ENCODE measurements around the gene ATP6V0D1. TPM values are rescaled to one million over a fixed set of nuclear protein-coding genes. Genes with fewer than 3 reads are reported as not detected.

Gene ATP6V0D1
- total RNA-seq, 3 donors from 2014 or later, result 152 to 253 (median 228) TPM

DNA sequence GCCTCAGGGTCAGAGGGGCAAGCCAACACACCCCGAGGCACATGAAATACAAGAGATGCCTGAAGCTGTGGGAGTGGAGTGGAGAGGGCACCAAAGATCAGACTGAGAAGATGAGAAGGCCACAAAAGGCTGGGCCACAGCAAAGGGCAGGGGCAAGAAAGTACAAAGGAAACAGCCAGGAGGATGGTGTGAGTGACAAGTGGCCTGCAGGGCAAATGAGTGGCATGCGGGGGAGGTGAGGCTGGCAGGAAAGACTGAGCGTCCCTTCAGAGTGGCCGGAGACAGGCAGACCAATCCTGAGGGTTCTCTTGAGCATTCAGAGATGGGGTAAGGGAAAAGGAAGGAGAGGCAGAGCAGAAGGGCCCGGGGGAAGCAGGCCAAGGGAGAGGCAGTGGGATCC is 26.9 kb downstream of the ATP6V0D1 start:
- TF ChIP-seq, protein P1, sequence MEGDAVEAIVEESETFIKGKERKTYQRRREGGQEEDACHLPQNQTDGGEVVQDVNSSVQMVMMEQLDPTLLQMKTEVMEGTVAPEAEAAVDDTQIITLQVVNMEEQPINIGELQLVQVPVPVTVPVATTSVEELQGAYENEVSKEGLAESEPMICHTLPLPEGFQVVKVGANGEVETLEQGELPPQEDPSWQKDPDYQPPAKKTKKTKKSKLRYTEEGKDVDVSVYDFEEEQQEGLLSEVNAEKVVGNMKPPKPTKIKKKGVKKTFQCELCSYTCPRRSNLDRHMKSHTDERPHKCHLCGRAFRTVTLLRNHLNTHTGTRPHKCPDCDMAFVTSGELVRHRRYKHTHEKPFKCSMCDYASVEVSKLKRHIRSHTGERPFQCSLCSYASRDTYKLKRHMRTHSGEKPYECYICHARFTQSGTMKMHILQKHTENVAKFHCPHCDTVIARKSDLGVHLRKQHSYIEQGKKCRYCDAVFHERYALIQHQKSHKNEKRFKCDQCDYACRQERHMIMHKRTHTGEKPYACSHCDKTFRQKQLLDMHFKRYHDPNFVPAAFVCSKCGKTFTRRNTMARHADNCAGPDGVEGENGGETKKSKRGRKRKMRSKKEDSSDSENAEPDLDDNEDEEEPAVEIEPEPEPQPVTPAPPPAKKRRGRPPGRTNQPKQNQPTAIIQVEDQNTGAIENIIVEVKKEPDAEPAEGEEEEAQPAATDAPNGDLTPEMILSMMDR (IDR thresholded peaks at IDR 0.05), result no peak
- peaks cover 78% of the 10 kb centered on the region for H3K4me1 ChIP-seq (ENCODE audit: low read depth)
- intact Hi-C loops (cut with DNase I, micrococcal nuclease), result no loop called here

DNA sequence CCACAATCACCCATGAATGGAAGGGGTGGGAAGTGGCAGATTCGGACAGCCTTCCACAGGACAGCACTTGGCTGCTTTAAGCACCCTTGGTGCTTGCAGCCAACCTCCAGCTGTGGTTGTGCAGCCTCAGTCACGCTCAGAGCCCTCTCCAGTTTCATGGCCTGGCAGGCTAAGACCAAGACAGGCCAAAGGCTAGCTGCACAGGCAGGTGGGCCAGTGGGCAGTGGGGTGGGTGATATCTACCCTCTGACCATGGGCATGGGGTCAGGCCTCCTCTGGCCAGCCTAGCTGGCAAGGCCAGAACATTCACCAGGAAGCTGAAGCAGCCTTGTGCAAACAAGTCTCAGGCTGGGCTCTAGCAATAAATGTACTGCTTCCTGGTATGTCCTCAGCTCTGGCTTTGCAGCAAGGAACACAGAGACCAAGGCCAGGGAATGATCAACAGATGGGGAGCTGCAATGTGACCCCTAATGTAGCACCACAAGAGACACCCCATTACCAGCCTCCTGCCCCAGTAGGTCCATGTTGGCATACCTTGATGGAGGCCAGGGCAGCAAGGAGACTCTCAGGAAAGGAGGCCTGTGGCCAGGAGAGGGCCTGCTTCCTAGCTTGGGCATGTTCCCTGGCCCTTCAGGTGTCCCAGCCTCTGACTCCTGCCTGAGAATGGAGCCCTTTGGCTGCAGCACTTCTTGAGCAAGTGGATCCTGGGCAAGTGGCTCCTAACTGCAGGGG is 29.1 kb downstream of the ATP6V0D1 start:
- H3K4me3 ChIP-seq, result no peak overlapping the region
- ATAC-seq (peak; percentile 78), DNase-seq (peak in 2 of 3 donors; percentile 64 to 66)
- no peaks in the 10 kb centered on the region for H3K36me3 ChIP-seq (ENCODE audit: low read depth)
- intact Hi-C loops (cut with DNase I, micrococcal nuclease), result no loop called here
- H3K4me1 ChIP-seq (ENCODE audit: low read depth), result peaks cover 80% of the 10 kb centered on the region
- TF ChIP-seq, protein P1 (IDR thresholded peaks at IDR 0.05), result no peak
- no peaks in the 10 kb centered on the region for H3K9me3 ChIP-seq

More for the DNA sequence above, 26.9 kb downstream of the ATP6V0D1 start:
- Histone ChIP-seq H3K4me3 (no peak overlapping the region), H3K9me3 (no peaks in the 10 kb centered on the region), H3K36me3 (ENCODE audit: low read depth) (no peaks in the 10 kb centered on the region)
- peak in 2 of 3 donors; percentile 23 to 31 for DNase-seq
- no peak for ATAC-seq

DNA sequence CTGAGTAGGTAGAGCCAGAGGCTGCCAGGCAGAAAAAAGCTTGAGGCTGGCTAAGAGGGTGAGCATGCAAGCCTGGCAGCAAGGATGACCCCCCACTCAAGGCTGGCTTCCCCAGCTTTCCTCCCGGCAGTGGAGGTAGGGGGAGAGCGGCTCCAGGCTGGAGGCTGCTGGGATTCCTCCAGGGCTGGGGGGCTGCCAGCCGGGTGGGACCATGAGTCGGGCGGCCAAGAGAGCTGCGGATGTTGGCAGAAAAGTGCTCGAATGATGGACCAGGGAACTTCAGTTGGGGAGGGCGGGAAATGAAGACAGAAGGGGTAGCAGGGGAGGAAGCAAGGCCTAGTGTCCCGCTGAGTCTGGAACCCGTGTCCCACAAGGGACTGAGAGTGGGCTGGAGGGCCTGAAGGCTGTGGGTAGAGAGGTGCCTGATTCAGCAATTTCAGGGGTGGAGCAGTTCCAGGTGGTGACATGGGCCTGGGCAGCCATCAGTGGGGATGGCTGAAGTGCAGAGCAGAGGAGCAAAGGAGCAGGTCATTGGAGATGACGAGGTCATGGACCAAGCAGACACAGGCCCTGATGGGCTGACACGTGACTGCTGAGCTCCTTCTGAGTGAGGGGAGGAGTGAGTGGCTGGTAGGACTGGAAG is 29.8 kb downstream of the ATP6V0D1 start:
- ATAC-seq, result no peak
- intact Hi-C loops (cut with DNase I, micrococcal nuclease), result no loop called here
- TF ChIP-seq, protein P1 (IDR thresholded peaks at IDR 0.05), result no peak
- Histone ChIP-seq H3K36me3 (ENCODE audit: low read depth) (no peaks in the 10 kb centered on the region), H3K4me1 (ENCODE audit: low read depth) (peaks cover 80% of the 10 kb centered on the region), H3K9me3 (no peaks in the 10 kb centered on the region), H3K4me3 (no peak overlapping the region)
- peak in 2 of 3 donors; percentile 14 to 46 for DNase-seq

DNA sequence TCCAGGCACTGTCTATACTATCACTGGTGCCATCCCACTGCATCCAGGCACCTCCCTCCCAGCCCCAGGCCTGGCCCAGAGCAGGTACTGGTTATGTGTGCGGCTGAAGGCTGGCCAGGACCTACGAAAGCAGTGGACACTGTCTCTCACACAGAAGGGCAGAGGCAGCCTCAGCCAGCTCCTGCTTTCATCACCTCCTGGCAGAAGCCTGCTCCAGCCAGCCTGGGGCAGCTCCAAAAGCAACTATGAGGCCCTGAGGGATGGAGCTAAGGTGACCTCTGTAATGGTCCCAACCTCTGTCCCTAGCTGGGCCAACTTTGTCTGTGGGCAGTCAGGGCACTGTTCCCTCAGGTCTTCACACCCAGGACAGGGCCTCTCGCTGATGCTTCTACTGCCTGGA is 31.2 kb downstream of the ATP6V0D1 start:
- TF ChIP-seq, protein P1 (IDR thresholded peaks at IDR 0.05), result no peak
- H3K4me1 ChIP-seq (ENCODE audit: low read depth), result peaks cover 87% of the 10 kb centered on the region
- H3K9me3 ChIP-seq, result no peaks in the 10 kb centered on the region
- no peaks in the 10 kb centered on the region for H3K36me3 ChIP-seq (ENCODE audit: low read depth)
- ATAC-seq (no peak), DNase-seq (peak in 2 of 3 donors; percentile 15 to 42)
- intact Hi-C loops (cut with DNase I, micrococcal nuclease), result no loop called here
- no peak overlapping the region for H3K4me3 ChIP-seq

DNA sequence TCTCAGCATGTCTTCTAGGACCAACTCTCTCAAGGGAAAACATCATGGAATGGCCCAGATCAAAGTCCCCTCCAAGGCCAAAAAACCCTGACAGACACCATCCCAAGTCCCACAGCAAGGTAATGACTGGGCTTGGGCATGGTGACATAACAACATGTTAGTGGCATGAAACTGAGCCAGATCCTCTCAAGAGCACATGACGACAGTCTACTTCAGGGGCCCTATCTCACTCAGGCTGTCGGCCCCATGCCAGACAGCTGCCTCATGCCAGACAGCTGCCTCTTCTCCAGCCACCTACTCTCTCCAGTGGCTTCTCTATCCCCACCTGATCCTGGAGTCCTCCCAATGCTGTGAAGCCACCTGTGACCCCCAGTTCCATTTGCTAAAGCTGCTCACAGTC is 31.6 kb downstream of the ATP6V0D1 start:
- TF ChIP-seq, protein P1 (IDR thresholded peaks at IDR 0.05), result no peak
- intact Hi-C loops (cut with DNase I, micrococcal nuclease), result no loop called here
- no peak overlapping the region for H3K4me3 ChIP-seq
- ATAC-seq, result no peak
- H3K4me1 ChIP-seq (ENCODE audit: low read depth), result peaks cover 91% of the 10 kb centered on the region
- DNase-seq, result peak in 1 of 3 donors; percentile 33
- H3K36me3 ChIP-seq (ENCODE audit: low read depth), result no peaks in the 10 kb centered on the region
- no peaks in the 10 kb centered on the region for H3K9me3 ChIP-seq

Measured in mucosa of descending colon (tissue), 3 donors.